ENCODE data around the gene MAD1L1.

Gene MAD1L1

GRCh38 chr7:2172311-2173188 is 60.2 kb downstream of the MAD1L1 start:
- Histone ChIP-seq H3K4me3 (peak overlapping the region; percentile 55), H3K36me3 (ENCODE audit: insufficient read depth, low read length) (peaks cover 9% of the 10 kb centered on the region; the same call in 1 of the 2 replicates), H3K9me3 (ENCODE audit: low read depth, low read length) (no peaks in the 10 kb centered on the region), H3K9ac (ENCODE audit: insufficient read length) (no peak overlapping the region), H3K27ac (peak overlapping the region; percentile 59)
- peak; percentile 57 for DNase-seq (ENCODE audit: low read depth, low spot score)
- TF ChIP-seq EZH2 (IDR thresholded peaks at IDR 0.05) (no peak), FOXP2 (optimal IDR thresholded peaks at IDR 0.05; ENCODE audit: control extremely low read depth, extremely low read length, insufficient read depth) (no peak), POLR2AphosphoS5 (IDR thresholded peaks at IDR 0.05; ENCODE audit: borderline replicate concordance, low read depth, low read length) (no peak)

- H3K9me3 ChIP-seq (ENCODE audit: low read depth, low read length) = no peaks in the 10 kb centered on the region
- no peak for DNase-seq (ENCODE audit: low read depth, low spot score)
Measured at GRCh38 chr7:2171855-2172254, 60.9 kb downstream of the MAD1L1 start.

GRCh38 chr7:2170576-2171521 is 61.9 kb downstream of the MAD1L1 start:
- Histone ChIP-seq H3K27ac (no peak overlapping the region), H3K4me3 (no peak overlapping the region), H3K9ac (ENCODE audit: insufficient read length) (no peak overlapping the region), H3K9me3 (ENCODE audit: low read depth, low read length) (no peaks in the 10 kb centered on the region), H3K36me3 (ENCODE audit: insufficient read depth, low read length) (peaks cover 9% of the 10 kb centered on the region; the same call in 1 of the 2 replicates)
- no peak for DNase-seq (ENCODE audit: low read depth, low spot score)
- TF ChIP-seq FOXP2 (optimal IDR thresholded peaks at IDR 0.05; ENCODE audit: control extremely low read depth, extremely low read length, insufficient read depth) (no peak), POLR2AphosphoS5 (IDR thresholded peaks at IDR 0.05; ENCODE audit: borderline replicate concordance, low read depth, low read length) (no peak), EZH2 (IDR thresholded peaks at IDR 0.05) (no peak)

More at GRCh38 chr7:2171855-2172254, 60.9 kb downstream of the MAD1L1 start:
- H3K9ac ChIP-seq (ENCODE audit: insufficient read length) = no peak overlapping the region
- H3K27ac ChIP-seq = no peak overlapping the region
- TF ChIP-seq FOXP2 (optimal IDR thresholded peaks at IDR 0.05; ENCODE audit: control extremely low read depth, extremely low read length, insufficient read depth) = no peak
- TF ChIP-seq POLR2AphosphoS5 (IDR thresholded peaks at IDR 0.05; ENCODE audit: borderline replicate concordance, low read depth, low read length) = no peak
- no peak for TF ChIP-seq EZH2 (IDR thresholded peaks at IDR 0.05)
- no peak overlapping the region for H3K4me3 ChIP-seq
- H3K36me3 ChIP-seq (ENCODE audit: insufficient read depth, low read length) = peaks cover 9% of the 10 kb centered on the region; the same call in 1 of the 2 replicates

GRCh38 chr7:2169923-2170575 is 62.7 kb downstream of the MAD1L1 start:
- Histone ChIP-seq H3K27ac (no peak overlapping the region), H3K9ac (ENCODE audit: insufficient read length) (no peak overlapping the region)
- TF ChIP-seq FOXP2 (optimal IDR thresholded peaks at IDR 0.05; ENCODE audit: control extremely low read depth, extremely low read length, insufficient read depth) (no peak), EZH2 (IDR thresholded peaks at IDR 0.05) (no peak), POLR2AphosphoS5 (IDR thresholded peaks at IDR 0.05; ENCODE audit: borderline replicate concordance, low read depth, low read length) (no peak)

GRCh38 chr7:2168615-2169311 is 64.0 kb downstream of the MAD1L1 start:
- Histone ChIP-seq H3K36me3 (ENCODE audit: insufficient read depth, low read length) (no peaks in the 10 kb centered on the region), H3K9ac (ENCODE audit: insufficient read length) (no peak overlapping the region), H3K27ac (no peak overlapping the region), H3K9me3 (ENCODE audit: low read depth, low read length) (no peaks in the 10 kb centered on the region), H3K4me3 (no peak overlapping the region)
- no peak for DNase-seq (ENCODE audit: low read depth, low spot score)
- TF ChIP-seq EZH2 (IDR thresholded peaks at IDR 0.05) (no peak), FOXP2 (optimal IDR thresholded peaks at IDR 0.05; ENCODE audit: control extremely low read depth, extremely low read length, insufficient read depth) (no peak), POLR2AphosphoS5 (IDR thresholded peaks at IDR 0.05; ENCODE audit: borderline replicate concordance, low read depth, low read length) (no peak)

More at GRCh38 chr7:2169923-2170575, 62.7 kb downstream of the MAD1L1 start:
- Histone ChIP-seq H3K36me3 (ENCODE audit: insufficient read depth, low read length) (peaks cover 9% of the 10 kb centered on the region; the same call in 1 of the 2 replicates), H3K4me3 (no peak overlapping the region), H3K9me3 (ENCODE audit: low read depth, low read length) (no peaks in the 10 kb centered on the region)
- no peak for DNase-seq (ENCODE audit: low read depth, low spot score)

GRCh38 chr7:2166625-2167280 is 66.0 kb downstream of the MAD1L1 start:
- H3K27ac ChIP-seq = no peak overlapping the region
- H3K9ac ChIP-seq (ENCODE audit: insufficient read length) = no peak overlapping the region
- no peaks in the 10 kb centered on the region for H3K36me3 ChIP-seq (ENCODE audit: insufficient read depth, low read length)
- H3K4me3 ChIP-seq = no peak overlapping the region
- no peaks in the 10 kb centered on the region for H3K9me3 ChIP-seq (ENCODE audit: low read depth, low read length)
- no peak for TF ChIP-seq POLR2AphosphoS5 (IDR thresholded peaks at IDR 0.05; ENCODE audit: borderline replicate concordance, low read depth, low read length)
- DNase-seq (ENCODE audit: low read depth, low spot score) = no peak
